ENCODE results near the gene ITGB3. TPM values are rescaled to one million over a fixed set of nuclear protein-coding genes. Genes with fewer than 3 reads are reported as not detected.

The ITGB3 gene
- total and polyA plus RNA-seq, 9 of the 15 experiments (the other 6 are each of a cell fraction or from before 2014, with no cell fraction given) = 0.08 to 2.6 (median 0.62) TPM; not detected in 1

DNA sequence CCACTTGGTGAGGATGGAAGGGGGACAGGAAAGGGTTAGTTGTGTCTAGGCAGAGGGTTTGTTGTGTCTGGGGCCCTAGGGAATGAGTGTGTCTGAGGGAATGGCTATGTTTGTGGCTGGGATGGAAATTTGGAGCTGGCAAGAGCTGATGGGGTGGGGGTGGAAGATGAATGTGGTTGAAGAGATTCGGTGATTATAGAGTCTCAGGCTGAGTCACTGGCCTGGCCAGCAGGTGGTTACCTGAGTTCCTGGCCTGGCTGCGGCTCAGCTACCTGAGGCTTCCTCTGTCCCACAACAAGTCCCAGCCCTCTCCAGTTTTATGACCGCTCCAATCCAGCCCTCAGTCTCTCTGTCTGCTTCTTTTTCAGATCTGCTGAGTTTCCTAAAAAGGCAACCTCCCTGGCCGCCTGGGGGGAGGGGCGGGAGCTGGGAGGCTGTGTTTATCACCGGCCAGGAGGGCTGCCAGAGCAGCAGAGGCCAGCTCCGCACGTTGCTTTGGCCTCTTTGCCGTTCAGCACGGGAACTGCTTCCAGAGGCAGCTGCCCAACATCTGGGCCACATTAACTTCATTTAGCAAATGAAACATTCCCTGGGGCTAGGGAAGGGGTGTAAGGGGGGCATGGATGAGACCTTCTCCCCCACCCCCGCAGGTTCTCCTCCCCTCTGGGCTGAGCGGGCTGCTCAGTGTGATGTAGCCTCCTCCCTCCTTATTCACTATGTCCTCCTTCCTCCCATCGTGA, 21.8 kb downstream of the ITGB3 start (continued):
- TF ChIP-seq SNIP1 (IDR thresholded peaks at IDR 0.05; ENCODE audit: low read depth) (no peak), ARNT (IDR thresholded peaks at IDR 0.05) (0 out of 4 replicates have a peak, but pooled peaks of 1 of the 2 experiments have one; percentile 33), GATA2 (CRISPR knock-in tag; IDR thresholded peaks at IDR 0.05) (0 out of 2 replicates have a peak, but pooled peaks have one; percentile 47), ERF (CRISPR knock-in tag; IDR thresholded peaks at IDR 0.05) (peak; percentile 36; the same call in 1 of the 2 replicates), PYGO2 (tag; IDR thresholded peaks at IDR 0.05) (no peak), HEY1 (CRISPR knock-in tag; IDR thresholded peaks at IDR 0.05; ENCODE audit: borderline replicate concordance) (no peak), ZBTB7A (IDR thresholded peaks at IDR 0.05; ENCODE audit: borderline replicate concordance, control insufficient read depth, low read depth, low read length) (peak; percentile 42; the same call in 1 of the 2 replicates), PCBP2 (IDR thresholded peaks at IDR 0.05; ENCODE audit: low read depth, low read length, poor library complexity, severe bottlenecking) (no peak), RBM15 (IDR thresholded peaks at IDR 0.05; ENCODE audit: insufficient read depth, low read length) (no peak)
- TF ChIP-seq, protein P1, sequence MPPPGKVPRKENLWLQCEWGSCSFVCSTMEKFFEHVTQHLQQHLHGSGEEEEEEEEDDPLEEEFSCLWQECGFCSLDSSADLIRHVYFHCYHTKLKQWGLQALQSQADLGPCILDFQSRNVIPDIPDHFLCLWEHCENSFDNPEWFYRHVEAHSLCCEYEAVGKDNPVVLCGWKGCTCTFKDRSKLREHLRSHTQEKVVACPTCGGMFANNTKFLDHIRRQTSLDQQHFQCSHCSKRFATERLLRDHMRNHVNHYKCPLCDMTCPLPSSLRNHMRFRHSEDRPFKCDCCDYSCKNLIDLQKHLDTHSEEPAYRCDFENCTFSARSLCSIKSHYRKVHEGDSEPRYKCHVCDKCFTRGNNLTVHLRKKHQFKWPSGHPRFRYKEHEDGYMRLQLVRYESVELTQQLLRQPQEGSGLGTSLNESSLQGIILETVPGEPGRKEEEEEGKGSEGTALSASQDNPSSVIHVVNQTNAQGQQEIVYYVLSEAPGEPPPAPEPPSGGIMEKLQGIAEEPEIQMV (tag; conservative IDR thresholded peaks at IDR 0.05; ENCODE audit: low read depth) = no peak
- TF ChIP-seq, protein P2, sequence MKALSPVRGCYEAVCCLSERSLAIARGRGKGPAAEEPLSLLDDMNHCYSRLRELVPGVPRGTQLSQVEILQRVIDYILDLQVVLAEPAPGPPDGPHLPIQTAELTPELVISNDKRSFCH (CRISPR knock-in tag; IDR thresholded peaks at IDR 0.05) = no peak
- TF ChIP-seq, protein P2 (tag; IDR thresholded peaks at IDR 0.05) = 0 out of 2 replicates have a peak, but pooled peaks have one; percentile 51
- TF ChIP-seq, protein P3, sequence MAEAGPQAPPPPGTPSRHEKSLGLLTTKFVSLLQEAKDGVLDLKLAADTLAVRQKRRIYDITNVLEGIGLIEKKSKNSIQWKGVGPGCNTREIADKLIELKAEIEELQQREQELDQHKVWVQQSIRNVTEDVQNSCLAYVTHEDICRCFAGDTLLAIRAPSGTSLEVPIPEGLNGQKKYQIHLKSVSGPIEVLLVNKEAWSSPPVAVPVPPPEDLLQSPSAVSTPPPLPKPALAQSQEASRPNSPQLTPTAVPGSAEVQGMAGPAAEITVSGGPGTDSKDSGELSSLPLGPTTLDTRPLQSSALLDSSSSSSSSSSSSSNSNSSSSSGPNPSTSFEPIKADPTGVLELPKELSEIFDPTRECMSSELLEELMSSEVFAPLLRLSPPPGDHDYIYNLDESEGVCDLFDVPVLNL (CRISPR knock-in tag; IDR thresholded peaks at IDR 0.05; ENCODE audit: low read depth) = no peak
- TF ChIP-seq, protein P4, sequence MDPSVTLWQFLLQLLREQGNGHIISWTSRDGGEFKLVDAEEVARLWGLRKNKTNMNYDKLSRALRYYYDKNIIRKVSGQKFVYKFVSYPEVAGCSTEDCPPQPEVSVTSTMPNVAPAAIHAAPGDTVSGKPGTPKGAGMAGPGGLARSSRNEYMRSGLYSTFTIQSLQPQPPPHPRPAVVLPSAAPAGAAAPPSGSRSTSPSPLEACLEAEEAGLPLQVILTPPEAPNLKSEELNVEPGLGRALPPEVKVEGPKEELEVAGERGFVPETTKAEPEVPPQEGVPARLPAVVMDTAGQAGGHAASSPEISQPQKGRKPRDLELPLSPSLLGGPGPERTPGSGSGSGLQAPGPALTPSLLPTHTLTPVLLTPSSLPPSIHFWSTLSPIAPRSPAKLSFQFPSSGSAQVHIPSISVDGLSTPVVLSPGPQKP (CRISPR knock-in tag; IDR thresholded peaks at IDR 0.05) = no peak
- TF ChIP-seq, protein P5, sequence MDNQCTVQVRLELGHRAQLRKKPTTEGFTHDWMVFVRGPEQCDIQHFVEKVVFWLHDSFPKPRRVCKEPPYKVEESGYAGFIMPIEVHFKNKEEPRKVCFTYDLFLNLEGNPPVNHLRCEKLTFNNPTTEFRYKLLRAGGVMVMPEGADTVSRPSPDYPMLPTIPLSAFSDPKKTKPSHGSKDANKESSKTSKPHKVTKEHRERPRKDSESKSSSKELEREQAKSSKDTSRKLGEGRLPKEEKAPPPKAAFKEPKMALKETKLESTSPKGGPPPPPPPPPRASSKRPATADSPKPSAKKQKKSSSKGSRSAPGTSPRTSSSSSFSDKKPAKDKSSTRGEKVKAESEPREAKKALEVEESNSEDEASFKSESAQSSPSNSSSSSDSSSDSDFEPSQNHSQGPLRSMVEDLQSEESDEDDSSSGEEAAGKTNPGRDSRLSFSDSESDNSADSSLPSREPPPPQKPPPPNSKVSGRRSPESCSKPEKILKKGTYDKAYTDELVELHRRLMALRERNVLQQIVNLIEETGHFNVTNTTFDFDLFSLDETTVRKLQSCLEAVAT (IDR thresholded peaks at IDR 0.05) = peak; percentile 27 to 63; a peak in 2 of 4 replicates
- TF ChIP-seq, protein P6, sequence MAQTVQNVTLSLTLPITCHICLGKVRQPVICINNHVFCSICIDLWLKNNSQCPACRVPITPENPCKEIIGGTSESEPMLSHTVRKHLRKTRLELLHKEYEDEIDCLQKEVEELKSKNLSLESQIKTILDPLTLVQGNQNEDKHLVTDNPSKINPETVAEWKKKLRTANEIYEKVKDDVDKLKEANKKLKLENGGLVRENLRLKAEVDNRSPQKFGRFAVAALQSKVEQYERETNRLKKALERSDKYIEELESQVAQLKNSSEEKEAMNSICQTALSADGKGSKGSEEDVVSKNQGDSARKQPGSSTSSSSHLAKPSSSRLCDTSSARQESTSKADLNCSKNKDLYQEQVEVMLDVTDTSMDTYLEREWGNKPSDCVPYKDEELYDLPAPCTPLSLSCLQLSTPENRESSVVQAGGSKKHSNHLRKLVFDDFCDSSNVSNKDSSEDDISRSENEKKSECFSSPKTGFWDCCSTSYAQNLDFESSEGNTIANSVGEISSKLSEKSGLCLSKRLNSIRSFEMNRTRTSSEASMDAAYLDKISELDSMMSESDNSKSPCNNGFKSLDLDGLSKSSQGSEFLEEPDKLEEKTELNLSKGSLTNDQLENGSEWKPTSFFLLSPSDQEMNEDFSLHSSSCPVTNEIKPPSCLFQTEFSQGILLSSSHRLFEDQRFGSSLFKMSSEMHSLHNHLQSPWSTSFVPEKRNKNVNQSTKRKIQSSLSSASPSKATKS (CRISPR knock-in tag; IDR thresholded peaks at IDR 0.05) = no peak
